GM12878 (cell line): ENCODE measurements around the gene ZBTB9. TPM values are rescaled to one million over a fixed set of nuclear protein-coding genes. Genes with fewer than 3 reads are reported as not detected.

ENCODE experiments used
- ATAC-seq: fragments of 200-7000 bp; cut with Tn5 transposase; 3 replicates; pipeline ENCODE4 v1.9.1; 2020; ENCODE audit warnings: mild to moderate bottlenecking, moderate library complexity
- BruUV-seq: library from RNA; stranded (reverse); fragments of 400-500 nt; replicated peaks from 2 replicates; lab custom pipeline; 2021; lab: Mats Ljungman, UMichigan
- CTCF ChIA-PET: fragments of 300-600 bp; sonication (Branson Sonifier 250); formaldehyde crosslinking; extraction: SDS; loops from one replicate; lab custom pipeline; 2021; ENCODE audit warnings: inconsistent platforms; lab: Yijun Ruan, JAX
- POLR2A ChIA-PET: fragments of 350-600 bp; formaldehyde crosslinking; extraction: SDS; loops from one replicate; lab custom pipeline; 2021; ENCODE audit warnings: inconsistent platforms; lab: Charles Lee
- RAD21 ChIA-PET: fragments of 300-600 bp; sonication (Branson Sonifier 250); formaldehyde crosslinking; loops from one replicate; lab custom pipeline; 2023; ENCODE audit warnings: antibody characterized with exemption; ENCODE audit not compliant: unreplicated experiment; lab: Charles Lee
- SMC1A ChIA-PET: fragments of 300-600 bp; sonication (Branson Sonifier 250); formaldehyde crosslinking; loops from one replicate; lab custom pipeline; 2023; ENCODE audit not compliant: unreplicated experiment, uncharacterized antibody; lab: Charles Lee
- DNase-seq: peaks from one replicate; pipeline ENCODE4 v3.0.0-alpha.2; 2011; ENCODE audit warnings: low read depth, low spot score
- FAIRE-seq: peaks from 3 replicates; lab custom pipeline; 2011; peaks lifted over from hg19 to GRCh38; lab: Jason Lieb, UNC
- H2AFZ ChIP-seq: 2 replicates; pipeline ENCODE4 v1.6.0; 2011; ENCODE audit warnings: low read depth, low read length, control low read depth; ENCODE audit not compliant: control insufficient read depth
- H3K27ac ChIP-seq: 2 replicates; pipeline ENCODE4 v1.5.1; 2011; ENCODE audit warnings: control low read depth; ENCODE audit not compliant: control insufficient read depth, insufficient read depth
- H3K27me3 ChIP-seq, 2 experiments: replicated peaks in 1 of 2; 2 replicates each; pipeline versions ENCODE4 v1.6.0 to v1.6.1; 2011; ENCODE audit warnings: low read length in 1 of 2; ENCODE audit not compliant: control insufficient read depth in 2 of 2, insufficient read depth in 2 of 2
- H3K36me3 ChIP-seq, 2 experiments: 2 replicates each; pipeline ENCODE4 v1.5.1; 2011; ENCODE audit warnings: low read length in 1 of 2; ENCODE audit not compliant: control insufficient read depth in 2 of 2, insufficient read depth in 2 of 2
- H3K4me1 ChIP-seq: 2 replicates; pipeline ENCODE4 v1.6.1; 2011; ENCODE audit warnings: mild to moderate bottlenecking, low read length, moderate library complexity, mixed read lengths; ENCODE audit not compliant: control insufficient read depth, insufficient read depth
- H3K4me2 ChIP-seq: 2 replicates; pipeline ENCODE4 v1.6.0; 2011; ENCODE audit warnings: control low read depth; ENCODE audit not compliant: control insufficient read depth, insufficient read depth
- H3K4me3 ChIP-seq: fragments of 200-600 bp; sonication (generic); 2 replicates; pipeline ENCODE4 v1.5.1; 2016
- H3K79me2 ChIP-seq: 2 replicates; pipeline ENCODE4 v1.6.0; 2011; ENCODE audit warnings: low read length; ENCODE audit not compliant: control insufficient read depth, insufficient read depth
- H3K9ac ChIP-seq: 2 replicates; pipeline ENCODE4 v1.8.0; 2011; ENCODE audit warnings: low read length, control low read depth, mixed read lengths; ENCODE audit not compliant: control insufficient read depth, insufficient read depth
- H3K9me3 ChIP-seq: replicated peaks from 3 replicates; pipeline ENCODE4 v1.5.1; 2011; ENCODE audit warnings: mild to moderate bottlenecking, low read length; ENCODE audit not compliant: control insufficient read depth, insufficient read depth
- H4K20me1 ChIP-seq: 2 replicates; pipeline ENCODE4 v1.6.0; 2011; ENCODE audit not compliant: control insufficient read depth, insufficient read depth
- BCLAF1 ChIP-seq: fragments of 450-650 bp; IDR thresholded peaks from 2 replicates; pipeline ENCODE4 v1.6.1; 2017; ENCODE audit warnings: antibody characterized with exemption, mild to moderate bottlenecking, moderate library complexity
- ELK1 ChIP-seq: IDR thresholded peaks from 2 replicates; pipeline ENCODE4 v1.6.1; 2012; ENCODE audit warnings: low read depth, low read length, improper control_type of control experiment
- FOXM1 ChIP-seq: IDR thresholded peaks from 2 replicates; pipeline ENCODE4 v1.6.1; 2012; ENCODE audit warnings: low read depth, mild to moderate bottlenecking, inconsistent platforms, low read length, moderate library complexity
- HDGF ChIP-seq: fragments of 450-650 bp; IDR thresholded peaks from 2 replicates; pipeline ENCODE4 v1.6.1; 2016; ENCODE audit warnings: antibody characterized with exemption
- NFIC ChIP-seq: IDR thresholded peaks from 2 replicates; pipeline ENCODE4 v1.6.1; 2012; ENCODE audit warnings: low read depth, mild to moderate bottlenecking, inconsistent platforms, low read length, moderate library complexity
- NR2C2 ChIP-seq: IDR thresholded peaks from 2 replicates; pipeline ENCODE4 v1.6.1; 2011; ENCODE audit warnings: borderline replicate concordance, low read depth; ENCODE audit not compliant: control insufficient read depth, insufficient read length
- NR2F1 ChIP-seq: fragments of 450-650 bp; conservative IDR thresholded peaks from 2 replicates; pipeline ENCODE4 v1.6.1; 2017; ENCODE audit warnings: mild to moderate bottlenecking
- PML ChIP-seq: IDR thresholded peaks from 2 replicates; pipeline ENCODE4 v1.6.1; 2012; ENCODE audit warnings: low read length, inconsistent platforms
- PRDM15 ChIP-seq: fragments of 450-650 bp; formaldehyde crosslinking; IDR thresholded peaks from 2 replicates; pipeline ENCODE4 v1.4.0; 2020; ENCODE audit warnings: mild to moderate bottlenecking, moderate library complexity
- RAD21 ChIP-seq: IDR thresholded peaks from 2 replicates; pipeline ENCODE4 v1.6.1; 2011; ENCODE audit warnings: mild to moderate bottlenecking, low read depth, low read length, moderate library complexity; ENCODE audit not compliant: insufficient read depth
- STAT1 ChIP-seq: fragments of 450-650 bp; conservative IDR thresholded peaks from 2 replicates; pipeline ENCODE4 v1.6.1; 2014; ENCODE audit warnings: antibody characterized with exemption, mild to moderate bottlenecking
- STAT3 ChIP-seq: IDR thresholded peaks from 2 replicates; pipeline ENCODE4 v1.6.1; 2011; ENCODE audit warnings: low read depth, low read length, improper control_type of control experiment
- ZNF24 ChIP-seq: fragments of 450-650 bp; IDR thresholded peaks from 2 replicates; pipeline ENCODE4 v1.6.1; 2017; ENCODE audit warnings: antibody characterized with exemption, mild to moderate bottlenecking
- ZNF687 ChIP-seq: fragments of 450-650 bp; IDR thresholded peaks from 2 replicates; pipeline ENCODE4 v1.6.1; 2017; ENCODE audit warnings: mild to moderate bottlenecking, moderate library complexity
- whole genome bisulfite sequencing: methylation state at CpG from one replicate; pipeline ENCODE4 v1.1.6; 2016; ENCODE audit warnings: low lambda C conversion rate; ENCODE audit not compliant: insufficient replicate concordance, insufficient coverage; ENCODE audit errors: missing lambda C conversion rate; 5-methylcytosine and 5-hydroxymethylcytosine counted together
- in situ Hi-C: fragments of 300-500 bp; cut with MboI; formaldehyde crosslinking; loops from 9 replicates; pipeline ENCODE4 v1.14.3; 2018; ENCODE audit warnings: mixed read lengths
- intact Hi-C: fragments of 100-400 bp; cut with micrococcal nuclease; formaldehyde crosslinking; loops from one replicate; pipeline ENCODE4 v1.14.2; 2022; ENCODE audit not compliant: unreplicated experiment
- polyA plus RNA-seq, 11 experiments: library from polyadenylated mRNA; depleted of rRNA in 4 of 11; unstranded in 6 of 11; stranded (reverse) in 5 of 11; fragments of >200 nt; fragmentation: Nextera tagmentation in 4 of 11; fragmentation: Illumina TruSeq in 1 of 11; extraction: Ambion mirVana in 4 of 11; extraction: Trizol in 1 of 11; gene quantifications; 1 replicate in 1 of 11; 2 replicates in 10 of 11; pipeline versions ENCODE4 v1.2.1 to v1.2.3, GENCODE V29; 2011 to 2016; ENCODE audit warnings: inconsistent platforms in 2 of 11, missing spikeins in 2 of 11, low read depth in 1 of 11
- total RNA-seq, 4 experiments: library from RNA; depleted of rRNA in 3 of 4; stranded (reverse); fragments of >200 nt in 3 of 4; fragmentation: Illumina TruSeq in 1 of 4; extraction: Trizol in 1 of 4; gene quantifications; 2 replicates each; pipeline versions ENCODE4 v1.2.1 to v1.2.3, GENCODE V29; 2013 to 2021

The ZBTB9 gene
- total and polyA plus RNA-seq, 10 of the 15 experiments (the other 5 are each of a cell fraction or from before 2014, with no cell fraction given): 1.5 to 12.7 (median 6.9) TPM

- POLR2A ChIA-PET: no interaction called here
- Histone ChIP-seq H3K4me1 (peaks cover 3% of the 10 kb centered on the region; the same call in 1 of the 2 replicates), H3K79me2 (peaks cover 14% of the 10 kb centered on the region), H3K36me3 (no peaks in the 10 kb centered on the region; a peak in 1 of 4 replicates), H3K27me3 (no peaks in the 10 kb centered on the region), H4K20me1 (no peaks in the 10 kb centered on the region), H3K9ac (no peak overlapping the region), H3K4me3 (no peak overlapping the region), H2AFZ (no peak overlapping the region), H3K9me3 (no peaks in the 10 kb centered on the region), H3K4me2 (no peak overlapping the region), H3K27ac (no peak overlapping the region)
- SMC1A ChIA-PET: no interaction called here
- ATAC-seq (no peak), FAIRE-seq (no peak), DNase-seq (no peak)
- intact Hi-C loops (no loop called here), in situ Hi-C loops (no loop called here)
- CTCF ChIA-PET: interaction anchor here (0.6 to 0.8 kb wide), 2 partner anchors 103 to 149 kb away, joined by 3 read pairs; no protein-coding TSS in a partner anchor
- RAD21 ChIA-PET: no interaction called here
- WGBS: 66% methylated on average over 3 of the region's 3 CpGs
- no TSS peak for BruUV-seq
- TF ChIP-seq NFIC (no peak), STAT3 (no peak), PRDM15 (CRISPR knock-in tag) (no peak), NR2C2 (no peak), STAT1 (no peak), ZNF24 (no peak), RAD21 (no peak), NR2F1 (no peak), FOXM1 (no peak), BCLAF1 (no peak), PML (no peak), HDGF (no peak), ZNF687 (no peak), ELK1 (no peak)
These were observed 4.3 kb downstream of the ZBTB9 start for GRCh38 chr6:33458676-33459075.
